PC-9 (cell line): Measurements from ENCODE around the gene PDE7B. TPM values are rescaled to one million over a fixed set of nuclear protein-coding genes. Genes with fewer than 3 reads are reported as not detected.
A peak's percentile ranks its signal among the peaks of the same experiment; 100 is the strongest.

ENCODE experiments used
- BruUV-seq: library from RNA; stranded (reverse); fragments of 400-500 nt; replicated peaks from 2 replicates; lab custom pipeline; 2021; lab: Mats Ljungman, UMichigan
- CTCF ChIA-PET: fragments of 300-600 bp; sonication (Branson Sonifier 250); formaldehyde crosslinking; loops from one replicate; lab custom pipeline; 2022; ENCODE audit warnings: antibody characterized with exemption; lab: Charles Lee
- POLR2A ChIA-PET: fragments of 300-600 bp; sonication (Branson Sonifier 250); formaldehyde crosslinking; loops from one replicate; lab custom pipeline; 2022; ENCODE audit warnings: antibody characterized with exemption; ENCODE audit not compliant: unreplicated experiment; lab: Charles Lee
- DNase-seq, 2 experiments: peaks; one replicate each; pipeline versions ENCODE4 v3.0.0 to v3.0.0-alpha.2; 2015 to 2022; ENCODE audit warnings: mixed read lengths in 1 of 2
- H2AFZ ChIP-seq: fragments of 200-600 bp; sonication (generic); 2 replicates; pipeline ENCODE4 v1.8.1; 2017; ENCODE audit warnings: antibody characterized with exemption
- H3F3A ChIP-seq: fragments of 200-600 bp; sonication (generic); 2 replicates; pipeline ENCODE4 v1.8.1; 2017; ENCODE audit warnings: antibody characterized with exemption, mild to moderate bottlenecking, low read depth; ENCODE audit not compliant: insufficient read depth
- H3K27ac ChIP-seq: fragments of 200-600 bp; sonication (generic); 2 replicates; pipeline ENCODE4 v1.6.1; 2016; ENCODE audit warnings: mixed run types
- H3K27me3 ChIP-seq: fragments of 200-600 bp; sonication (generic); 2 replicates; pipeline ENCODE4 v1.6.1; 2016; ENCODE audit warnings: low read depth, mixed run types; ENCODE audit not compliant: insufficient read depth
- H3K36me3 ChIP-seq: fragments of 200-600 bp; sonication (generic); 2 replicates; pipeline ENCODE4 v1.6.1; 2016; ENCODE audit warnings: low read depth, mixed run types
- H3K4me1 ChIP-seq: fragments of 200-600 bp; sonication (generic); replicated peaks from 2 replicates; pipeline ENCODE4 v1.6.1; 2016; ENCODE audit warnings: mixed run types; ENCODE audit not compliant: insufficient read depth
- H3K4me2 ChIP-seq: fragments of 200-600 bp; sonication (generic); 2 replicates; pipeline ENCODE4 v1.6.1; 2017; ENCODE audit warnings: mixed run types
- H3K4me3 ChIP-seq: fragments of 200-600 bp; sonication (generic); 2 replicates; pipeline ENCODE4 v1.6.1; 2016; ENCODE audit warnings: mixed run types
- H3K79me2 ChIP-seq: fragments of 200-600 bp; sonication (generic); 2 replicates; pipeline ENCODE4 v1.6.1; 2017; ENCODE audit warnings: low read depth, mixed run types
- H3K9me2 ChIP-seq: fragments of 200-600 bp; sonication (generic); 2 replicates; pipeline ENCODE4 v1.8.1; 2017; ENCODE audit warnings: mild to moderate bottlenecking; ENCODE audit not compliant: insufficient read depth
- H3K9me3 ChIP-seq: fragments of 200-600 bp; sonication (generic); 2 replicates; pipeline ENCODE4 v1.8.1; 2016; ENCODE audit warnings: low read depth; ENCODE audit not compliant: insufficient read depth
- H4K20me1 ChIP-seq: fragments of 200-600 bp; sonication (generic); 2 replicates; pipeline ENCODE4 v1.8.1; 2017; ENCODE audit not compliant: insufficient read depth
- EZH2 ChIP-seq: fragments of 200-600 bp; sonication (generic); IDR thresholded peaks from 2 replicates; pipeline ENCODE4 v1.8.0; 2017; ENCODE audit warnings: antibody characterized with exemption, low read depth
- intact Hi-C: fragments of 100-400 bp; cut with micrococcal nuclease; formaldehyde crosslinking; loops from one replicate; pipeline ENCODE4 v1.10.0; 2022; ENCODE audit not compliant: unreplicated experiment
- total RNA-seq: library from RNA; stranded (reverse); gene quantifications from 2 replicates; pipeline ENCODE4 v1.2.3, GENCODE V29; 2021
- TF ChIP-seq, protein P1 (sequence below): fragments of 200-600 bp; sonication (generic); conservative IDR thresholded peaks from 2 replicates; pipeline ENCODE4 v1.6.1; 2017; ENCODE audit warnings: mixed run types, antibody characterized with exemption, mild to moderate bottlenecking, moderate library complexity

Gene PDE7B
- total RNA-seq, 1 experiment from 2014 or later, result 0.31 TPM

- Histone ChIP-seq H4K20me1 (no peaks in the 10 kb centered on the region), H3K9me2 (no peaks in the 10 kb centered on the region; the same call in 1 of the 2 replicates), H3K4me2 (no peak overlapping the region), H3F3A (peaks cover 14% of the 10 kb centered on the region; the same call in 1 of the 2 replicates), H2AFZ (no peak overlapping the region), H3K79me2 (no peaks in the 10 kb centered on the region), H3K9me3 (no peaks in the 10 kb centered on the region), H3K36me3 (no peaks in the 10 kb centered on the region), H3K4me1 (peaks cover 12% of the 10 kb centered on the region), H3K4me3 (no peak overlapping the region), H3K27ac (no peak overlapping the region), H3K27me3 (no peaks in the 10 kb centered on the region)
- no TSS peak for BruUV-seq
- intact Hi-C loops, result no loop called here
- TF ChIP-seq, protein P1, sequence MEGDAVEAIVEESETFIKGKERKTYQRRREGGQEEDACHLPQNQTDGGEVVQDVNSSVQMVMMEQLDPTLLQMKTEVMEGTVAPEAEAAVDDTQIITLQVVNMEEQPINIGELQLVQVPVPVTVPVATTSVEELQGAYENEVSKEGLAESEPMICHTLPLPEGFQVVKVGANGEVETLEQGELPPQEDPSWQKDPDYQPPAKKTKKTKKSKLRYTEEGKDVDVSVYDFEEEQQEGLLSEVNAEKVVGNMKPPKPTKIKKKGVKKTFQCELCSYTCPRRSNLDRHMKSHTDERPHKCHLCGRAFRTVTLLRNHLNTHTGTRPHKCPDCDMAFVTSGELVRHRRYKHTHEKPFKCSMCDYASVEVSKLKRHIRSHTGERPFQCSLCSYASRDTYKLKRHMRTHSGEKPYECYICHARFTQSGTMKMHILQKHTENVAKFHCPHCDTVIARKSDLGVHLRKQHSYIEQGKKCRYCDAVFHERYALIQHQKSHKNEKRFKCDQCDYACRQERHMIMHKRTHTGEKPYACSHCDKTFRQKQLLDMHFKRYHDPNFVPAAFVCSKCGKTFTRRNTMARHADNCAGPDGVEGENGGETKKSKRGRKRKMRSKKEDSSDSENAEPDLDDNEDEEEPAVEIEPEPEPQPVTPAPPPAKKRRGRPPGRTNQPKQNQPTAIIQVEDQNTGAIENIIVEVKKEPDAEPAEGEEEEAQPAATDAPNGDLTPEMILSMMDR, result no peak
- TF ChIP-seq EZH2, result no peak
- ChIA-PET CTCF (no interaction called here), POLR2A (no interaction called here)
- no peak for DNase-seq
Measured at GRCh38 chr6:136061701-136062100, 210.2 kb downstream of the PDE7B start.

DNA sequence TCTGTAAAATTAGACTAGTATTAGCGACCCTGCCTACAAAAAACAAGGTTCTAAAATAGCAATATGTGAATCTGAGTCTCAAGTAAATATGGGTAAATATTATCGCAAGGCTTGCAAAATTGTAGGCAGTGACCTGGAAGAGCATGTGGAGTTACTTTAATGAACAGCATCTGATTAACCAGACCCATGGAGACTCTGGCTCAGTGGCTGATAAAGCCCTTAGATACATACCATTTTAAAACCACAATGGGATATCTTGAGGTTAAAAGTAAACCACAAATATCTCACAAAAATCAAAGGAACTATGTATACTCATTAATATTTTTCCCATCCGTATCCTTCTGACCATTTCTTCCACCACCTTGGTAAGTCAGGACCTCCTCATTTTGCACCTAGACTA lies 211.6 kb downstream of the PDE7B start:
- H3K27me3 ChIP-seq, result no peaks in the 10 kb centered on the region
- H2AFZ ChIP-seq, result peak overlapping the region; percentile 26; the same call in 1 of the 2 replicates
- no peak for TF ChIP-seq EZH2
- TF ChIP-seq, protein P1, result no peak
- no peak overlapping the region for H3K4me3 ChIP-seq
- H3K27ac ChIP-seq, result no peak overlapping the region
- H3K79me2 ChIP-seq, result no peaks in the 10 kb centered on the region
- H3K9me3 ChIP-seq, result no peaks in the 10 kb centered on the region
- ChIA-PET CTCF (no interaction called here), POLR2A (no interaction called here)
- H3K9me2 ChIP-seq, result no peaks in the 10 kb centered on the region; the same call in 1 of the 2 replicates
- no TSS peak for BruUV-seq
- peaks cover 18% of the 10 kb centered on the region for H3F3A ChIP-seq
- H3K4me2 ChIP-seq, result no peak overlapping the region
- H4K20me1 ChIP-seq, result no peaks in the 10 kb centered on the region
- intact Hi-C loops, result no loop called here
- no peaks in the 10 kb centered on the region for H3K36me3 ChIP-seq
- peaks cover 24% of the 10 kb centered on the region for H3K4me1 ChIP-seq
- DNase-seq, result no peak

GRCh38 chr6:136066005-136066404 lies 214.5 kb downstream of the PDE7B start:
- no peak overlapping the region for H3K4me3 ChIP-seq
- ChIA-PET CTCF (no interaction called here), POLR2A (no interaction called here)
- no peak for DNase-seq
- no peak overlapping the region for H3K4me2 ChIP-seq
- H3K27ac ChIP-seq, result peak overlapping the region; percentile 27; the same call in 1 of the 2 replicates
- no TSS peak for BruUV-seq
- intact Hi-C loops, result no loop called here
- no peaks in the 10 kb centered on the region; the same call in 1 of the 2 replicates for H3K9me2 ChIP-seq
- H4K20me1 ChIP-seq, result no peaks in the 10 kb centered on the region
- no peaks in the 10 kb centered on the region for H3K9me3 ChIP-seq
- no peaks in the 10 kb centered on the region for H3K27me3 ChIP-seq
- peaks cover 26% of the 10 kb centered on the region for H3F3A ChIP-seq
- TF ChIP-seq, protein P1, result no peak
- no peak for TF ChIP-seq EZH2
- H2AFZ ChIP-seq, result no peak overlapping the region
- H3K79me2 ChIP-seq, result no peaks in the 10 kb centered on the region
- no peaks in the 10 kb centered on the region for H3K36me3 ChIP-seq
- peaks cover 39% of the 10 kb centered on the region for H3K4me1 ChIP-seq
